HG03457 (cell line): ENCODE data around the gene VIPR1.
"Not testable (repeated sequence)": the region's sequence is repeated elsewhere in the genome, so short reads cannot be mapped to it uniquely, and the experiment has no call there.

Experiments used
- ATAC-seq: cut with Tn5 transposase; IDR thresholded peaks from one replicate; pipeline ENCODE4 v1.9.1; 2021; ENCODE audit warnings: moderate number of reproducible peaks; ENCODE audit not compliant: unreplicated experiment

The VIPR1 gene

GRCh38 chr3:42569593-42570142 lies 67.2 kb downstream of the VIPR1 start:
- ATAC-seq = no peak

- no peak for ATAC-seq
Observed at GRCh38 chr3:42572278-42572677, 69.8 kb downstream of the VIPR1 start.

- no peak for ATAC-seq
Observed at GRCh38 chr3:42575137-42575741, 72.8 kb downstream of the VIPR1 start.

DNA sequence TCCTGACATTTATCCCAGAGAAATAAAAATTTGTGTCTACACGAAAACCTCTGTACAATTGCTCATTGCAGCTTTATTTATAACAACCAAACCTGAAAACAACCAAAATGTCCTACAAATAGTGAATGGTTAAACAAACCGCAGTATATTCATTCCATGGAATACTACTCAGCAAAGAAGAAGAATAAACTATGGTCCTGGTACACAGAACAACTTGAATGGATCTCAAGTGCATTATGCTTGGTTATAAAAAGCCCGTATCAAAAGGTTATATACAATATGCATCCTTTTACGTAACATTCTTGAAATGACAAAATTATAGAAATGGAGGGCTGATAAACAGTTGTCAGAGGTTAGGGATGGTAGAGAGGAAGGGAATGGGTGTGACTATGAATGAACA lies 75.6 kb downstream of the VIPR1 start:
- no peak for ATAC-seq

GRCh38 chr3:42579346-42579745 lies 76.9 kb downstream of the VIPR1 start:
- not testable (repeated sequence) for ATAC-seq

DNA sequence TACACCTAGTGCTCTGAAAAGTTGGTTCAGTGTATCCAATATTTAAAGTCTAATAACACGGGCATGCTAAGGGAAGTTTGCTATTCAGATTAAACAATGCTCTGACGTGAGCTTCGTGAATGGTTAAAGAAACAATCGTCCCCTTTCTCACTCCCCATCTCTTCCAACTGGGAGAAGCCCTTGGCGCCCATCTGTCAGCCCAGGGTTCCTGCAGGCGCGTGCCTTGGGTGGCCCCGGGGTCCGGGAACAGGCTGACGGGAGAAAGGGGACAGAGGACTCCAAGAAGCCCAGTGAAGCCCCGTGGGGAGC lies 78.9 kb downstream of the VIPR1 start:
- no peak for ATAC-seq

GRCh38 chr3:42581709-42582473 lies 79.4 kb downstream of the VIPR1 start, which contains the start of gene SEC22C:
Gene SEC22C (minus strand): TSS chr3:42581967. CDS start chr3:42569046, 12,921 bp downstream.
- peak; percentile 71 for ATAC-seq

GRCh38 chr3:42582474-42583070 lies 80.1 kb downstream of the VIPR1 start:
- no peak for ATAC-seq
